Neutrophil (primary cell): ENCODE data around the gene LRRC63.

Source experiments
- H3K27ac ChIP-seq: fragments of 200-600 bp; sonication (generic); 2 replicates; pipeline ENCODE4 v1.5.1; 2016; ENCODE audit warnings: mild to moderate bottlenecking, moderate library complexity
- H3K27me3 ChIP-seq: fragments of 200-600 bp; sonication (generic); 2 replicates; pipeline ENCODE4 v1.6.0; 2016; ENCODE audit warnings: mild to moderate bottlenecking
- H3K36me3 ChIP-seq: fragments of 200-600 bp; sonication (generic); 2 replicates; pipeline ENCODE4 v1.5.1; 2017
- H3K4me1 ChIP-seq, 2 experiments: fragments of 200-600 bp in 1 of 2; sonication (generic) in 1 of 2; 1 replicate in 1 of 2; 2 replicates in 1 of 2; pipeline versions ENCODE4 v1.5.1 to v1.6.1; 2013 to 2016; ENCODE audit warnings: low read depth in 1 of 2, low read length in 1 of 2, mild to moderate bottlenecking in 1 of 2, moderate library complexity in 1 of 2; ENCODE audit not compliant: control insufficient read depth in 1 of 2, insufficient read depth in 1 of 2
- H3K4me3 ChIP-seq, 2 experiments: fragments of 200-600 bp in 1 of 2; sonication (generic) in 1 of 2; 1 replicate in 1 of 2; 2 replicates in 1 of 2; pipeline ENCODE4 v1.5.1; 2013 to 2016; ENCODE audit warnings: low read depth in 1 of 2, low read length in 1 of 2, mild to moderate bottlenecking in 1 of 2, moderate library complexity in 1 of 2
- H3K9me3 ChIP-seq: fragments of 200-600 bp; sonication (generic); 2 replicates; pipeline ENCODE4 v1.5.1; 2016
- TF ChIP-seq, protein P1 (sequence below): fragments of 200-600 bp; sonication (generic); IDR thresholded peaks from 2 replicates; pipeline ENCODE4 v1.5.1; 2016; ENCODE audit warnings: antibody characterized with exemption

The LRRC63 gene

DNA sequence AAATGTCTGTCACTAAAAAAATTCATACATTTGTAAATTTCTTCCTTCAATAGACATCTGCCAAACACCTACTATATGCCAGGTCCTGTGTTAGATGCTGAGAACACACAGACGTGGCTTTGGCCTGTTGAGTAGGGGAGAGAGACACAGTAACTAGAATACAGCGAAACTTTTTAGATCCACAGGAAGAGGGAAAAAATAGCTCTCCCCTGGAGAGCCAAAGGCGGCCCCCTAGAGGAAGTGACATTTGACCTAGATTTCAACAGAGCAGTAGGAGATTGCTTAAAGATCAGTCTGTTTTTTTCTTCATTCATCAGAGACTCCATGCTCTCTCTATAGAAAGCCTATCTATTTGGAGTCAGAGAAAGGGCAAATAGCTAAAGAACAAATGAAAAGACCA lies 41.0 kb upstream of the LRRC63 start:
- peaks cover 99 to 100% of the 10 kb centered on the region in 2 experiments for H3K4me1 ChIP-seq

DNA sequence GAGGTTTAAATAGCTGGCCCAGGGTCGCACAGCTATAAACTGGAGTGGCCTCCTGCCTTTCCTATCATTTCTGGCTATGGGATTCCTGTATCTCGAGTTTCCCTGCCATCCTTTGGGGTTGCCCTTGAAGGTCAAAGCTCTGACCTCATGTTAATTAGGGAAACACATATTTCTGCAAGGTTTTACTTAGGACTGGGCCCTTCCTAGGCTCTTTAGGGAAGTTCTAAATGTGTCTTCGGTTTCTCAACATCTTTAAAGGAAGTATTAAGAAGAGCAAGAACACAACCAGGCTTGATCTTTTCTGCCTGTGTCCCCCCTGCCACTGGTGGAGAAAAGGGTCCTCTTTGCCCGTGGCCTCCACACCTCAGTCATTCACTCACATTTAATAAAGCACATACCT lies 40.5 kb upstream of the LRRC63 start:
- peaks cover 100% of the 10 kb centered on the region in 2 experiments for H3K4me1 ChIP-seq
- no peaks in the 10 kb centered on the region for H3K9me3 ChIP-seq
- TF ChIP-seq, protein P1, sequence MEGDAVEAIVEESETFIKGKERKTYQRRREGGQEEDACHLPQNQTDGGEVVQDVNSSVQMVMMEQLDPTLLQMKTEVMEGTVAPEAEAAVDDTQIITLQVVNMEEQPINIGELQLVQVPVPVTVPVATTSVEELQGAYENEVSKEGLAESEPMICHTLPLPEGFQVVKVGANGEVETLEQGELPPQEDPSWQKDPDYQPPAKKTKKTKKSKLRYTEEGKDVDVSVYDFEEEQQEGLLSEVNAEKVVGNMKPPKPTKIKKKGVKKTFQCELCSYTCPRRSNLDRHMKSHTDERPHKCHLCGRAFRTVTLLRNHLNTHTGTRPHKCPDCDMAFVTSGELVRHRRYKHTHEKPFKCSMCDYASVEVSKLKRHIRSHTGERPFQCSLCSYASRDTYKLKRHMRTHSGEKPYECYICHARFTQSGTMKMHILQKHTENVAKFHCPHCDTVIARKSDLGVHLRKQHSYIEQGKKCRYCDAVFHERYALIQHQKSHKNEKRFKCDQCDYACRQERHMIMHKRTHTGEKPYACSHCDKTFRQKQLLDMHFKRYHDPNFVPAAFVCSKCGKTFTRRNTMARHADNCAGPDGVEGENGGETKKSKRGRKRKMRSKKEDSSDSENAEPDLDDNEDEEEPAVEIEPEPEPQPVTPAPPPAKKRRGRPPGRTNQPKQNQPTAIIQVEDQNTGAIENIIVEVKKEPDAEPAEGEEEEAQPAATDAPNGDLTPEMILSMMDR: no peak
- peak overlapping the region; percentile 97 for H3K27ac ChIP-seq
- H3K27me3 ChIP-seq: no peaks in the 10 kb centered on the region
- peak overlapping the region; percentile 55 to 85 for H3K4me3 ChIP-seq
- peaks cover 50% of the 10 kb centered on the region for H3K36me3 ChIP-seq

More for the DNA sequence above, 41.0 kb upstream of the LRRC63 start:
- TF ChIP-seq, protein P1: no peak
- Histone ChIP-seq H3K9me3 (no peaks in the 10 kb centered on the region), H3K4me3 (peak overlapping the region; percentile 55 to 85), H3K27me3 (no peaks in the 10 kb centered on the region), H3K27ac (peak overlapping the region; percentile 97), H3K36me3 (peaks cover 50% of the 10 kb centered on the region)

DNA sequence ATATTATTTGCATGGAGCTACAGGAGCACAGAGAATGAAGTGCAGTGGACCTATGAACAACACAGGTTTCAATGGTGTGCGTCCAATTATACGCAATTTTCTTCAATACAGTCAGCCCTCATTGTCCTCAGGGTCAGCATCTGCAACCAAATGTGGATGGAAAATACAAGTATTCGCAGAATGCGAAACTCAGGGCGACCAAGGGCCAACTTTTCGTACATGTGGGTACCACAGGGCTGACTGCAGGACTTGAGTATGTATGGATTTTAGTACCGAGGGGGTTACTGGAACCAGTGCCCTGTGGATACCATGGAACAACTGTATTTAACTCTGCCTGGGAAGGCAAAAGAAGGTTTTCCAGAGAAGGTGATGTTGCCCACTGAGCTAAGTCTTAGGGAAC lies 40.0 kb upstream of the LRRC63 start:
- Histone ChIP-seq H3K27ac (peak overlapping the region; percentile 97), H3K9me3 (no peaks in the 10 kb centered on the region), H3K36me3 (peaks cover 50% of the 10 kb centered on the region)

DNA sequence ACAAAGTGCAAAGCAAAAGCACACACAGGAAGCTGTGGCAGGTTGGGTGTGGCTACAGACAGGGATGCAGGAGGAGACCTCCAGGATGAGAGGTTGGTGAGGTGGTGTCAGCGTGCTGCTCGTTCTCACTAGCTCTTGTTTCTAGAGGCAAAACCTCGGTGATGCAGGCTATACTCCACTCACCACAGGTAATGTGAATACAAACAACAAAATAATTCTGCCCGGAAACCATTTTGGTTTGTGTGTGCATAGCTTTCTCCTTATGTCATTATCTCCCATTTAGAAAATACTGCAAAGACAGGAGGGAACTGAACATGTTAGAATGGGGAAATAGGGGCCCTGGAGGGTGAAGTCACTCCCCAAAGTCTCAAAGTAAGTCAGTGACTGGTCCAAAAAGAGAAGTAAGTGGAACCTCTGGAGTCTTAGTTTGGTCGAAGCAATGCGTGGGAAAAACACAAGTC lies 39.2 kb upstream of the LRRC63 start:
- Histone ChIP-seq H3K4me1 (peaks cover 96 to 98% of the 10 kb centered on the region in 2 experiments), H3K4me3 (peak overlapping the region; percentile 55 to 85), H3K27ac (peak overlapping the region; percentile 97), H3K27me3 (no peaks in the 10 kb centered on the region), H3K36me3 (peaks cover 50% of the 10 kb centered on the region), H3K9me3 (no peaks in the 10 kb centered on the region)
- TF ChIP-seq, protein P1: peak; percentile 38

More for the DNA sequence above, 40.0 kb upstream of the LRRC63 start:
- Histone ChIP-seq H3K4me3 (peak overlapping the region; percentile 55 to 85), H3K4me1 (peaks cover 100% of the 10 kb centered on the region in 2 experiments), H3K27me3 (no peaks in the 10 kb centered on the region)
- TF ChIP-seq, protein P1: no peak

DNA sequence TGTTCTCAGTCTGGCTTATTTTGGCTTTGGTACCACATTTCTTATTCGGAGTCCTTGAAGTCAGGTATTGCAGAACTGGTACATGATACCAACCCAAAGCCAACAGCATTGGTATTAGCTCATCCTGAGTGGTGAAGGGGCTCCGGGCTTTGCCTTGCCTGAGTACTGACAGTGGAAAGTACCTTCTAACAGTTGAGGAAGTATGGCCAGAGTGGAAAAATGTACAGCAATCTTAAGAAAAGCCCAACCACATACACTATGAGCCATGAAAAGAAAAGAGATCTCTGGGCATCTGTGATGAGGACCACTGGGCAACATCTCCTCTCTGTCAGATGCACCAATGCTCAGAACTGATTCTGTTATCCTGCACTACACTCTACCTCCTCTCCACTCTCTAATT lies 38.1 kb upstream of the LRRC63 start:
- Histone ChIP-seq H3K9me3 (no peaks in the 10 kb centered on the region), H3K4me3 (peak overlapping the region; percentile 55 to 85), H3K27me3 (no peaks in the 10 kb centered on the region), H3K27ac (peak overlapping the region; percentile 97), H3K4me1 (peaks cover 89 to 98% of the 10 kb centered on the region in 2 experiments), H3K36me3 (peaks cover 47% of the 10 kb centered on the region)
- TF ChIP-seq, protein P1: no peak
